Measurements from ENCODE around the gene XIRP1.
A peak's percentile ranks its signal among the peaks of the same experiment; 100 is the strongest.

Gene XIRP1

DNA sequence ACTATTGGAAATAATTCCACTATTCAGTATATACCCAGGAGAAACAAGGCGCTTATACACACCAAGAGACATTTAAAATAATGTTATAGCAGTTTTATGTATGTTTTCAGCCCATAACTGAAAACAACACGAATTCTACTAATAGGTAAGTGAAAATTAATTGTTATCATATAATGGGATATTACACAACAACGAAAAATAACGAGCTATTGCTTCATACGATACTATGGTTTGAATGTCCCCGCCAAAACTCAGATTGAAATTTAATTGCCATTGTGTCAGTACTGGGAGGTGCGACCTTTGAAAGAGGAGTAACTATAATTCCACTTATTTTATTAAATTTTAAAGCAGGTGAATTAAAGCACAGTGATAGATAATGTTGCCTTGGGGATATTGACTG lies 35.0 kb downstream of the XIRP1 start:
- no peak for DNase-seq

DNA sequence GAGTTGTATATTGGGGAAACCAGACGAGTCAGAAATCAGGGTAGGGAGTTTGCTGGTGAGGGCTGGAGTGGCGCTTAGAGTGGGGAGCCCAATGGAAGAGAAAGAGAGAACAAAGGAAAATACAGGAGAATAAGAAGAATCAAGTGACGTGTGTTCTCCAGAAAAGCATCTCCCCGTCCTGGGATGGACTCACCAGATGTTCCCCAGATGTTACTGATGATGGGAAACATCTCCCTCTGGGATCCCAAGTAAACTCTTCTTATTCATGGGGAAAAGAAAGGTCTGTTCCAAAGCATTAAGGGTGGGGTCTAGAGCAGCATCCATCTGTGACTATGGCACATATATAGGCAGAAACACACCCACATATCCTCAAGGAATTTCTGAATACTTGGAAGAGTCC lies 36.0 kb downstream of the XIRP1 start:
- no peak for DNase-seq

DNA sequence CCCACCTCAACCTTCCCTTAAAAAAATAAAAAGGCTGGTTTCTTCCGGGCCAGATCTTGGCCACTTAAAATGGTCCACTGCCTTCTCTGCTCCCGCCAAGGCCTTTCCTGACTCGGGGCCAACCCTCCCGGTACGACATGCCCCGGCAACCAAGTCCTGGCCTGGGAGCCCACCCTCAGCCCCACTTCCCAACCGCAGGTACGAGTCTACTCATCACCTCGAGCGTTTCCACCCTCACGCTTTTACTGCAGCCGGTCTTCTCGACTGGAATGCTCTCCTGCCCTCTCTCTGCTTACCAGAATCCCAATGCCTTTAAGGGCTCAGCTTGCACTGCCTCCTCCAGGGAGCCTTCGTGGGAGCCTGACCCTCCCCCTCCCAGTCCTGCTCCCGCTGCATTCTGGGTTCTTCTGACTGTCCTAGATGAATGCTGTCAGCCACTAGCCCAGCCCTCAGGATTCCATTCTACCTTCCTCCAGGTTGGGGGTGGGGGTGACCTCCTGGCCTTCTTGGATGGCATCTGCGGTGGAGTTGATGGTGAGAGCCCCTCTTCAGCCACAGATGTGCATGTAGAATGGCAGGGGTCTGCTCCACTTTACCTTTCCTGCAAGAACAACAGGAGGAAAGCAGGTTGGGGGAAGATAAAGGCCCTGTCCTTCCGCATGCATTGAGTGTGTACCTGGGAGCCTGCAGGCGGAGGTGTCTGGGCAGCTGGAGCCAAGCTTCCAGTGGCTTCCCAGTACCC lies 37.9 kb downstream of the XIRP1 start:
- DNase-seq: no peak

DNA sequence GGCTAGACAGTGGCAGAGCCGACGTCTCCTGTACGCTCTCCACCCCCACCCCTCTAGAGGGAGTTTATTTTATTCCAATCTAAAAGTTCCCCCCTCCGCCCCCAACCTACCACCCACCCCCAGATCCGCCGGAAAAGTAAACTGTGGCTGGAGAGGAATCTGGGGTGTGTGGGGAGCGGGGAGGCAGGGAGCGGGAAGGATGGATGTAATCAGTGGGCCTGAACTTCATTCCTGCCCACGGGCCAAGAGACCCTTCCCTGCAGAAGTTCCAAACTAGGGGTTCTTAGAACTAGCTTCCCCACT lies 38.5 kb downstream of the XIRP1 start:
- no peak for DNase-seq

DNA sequence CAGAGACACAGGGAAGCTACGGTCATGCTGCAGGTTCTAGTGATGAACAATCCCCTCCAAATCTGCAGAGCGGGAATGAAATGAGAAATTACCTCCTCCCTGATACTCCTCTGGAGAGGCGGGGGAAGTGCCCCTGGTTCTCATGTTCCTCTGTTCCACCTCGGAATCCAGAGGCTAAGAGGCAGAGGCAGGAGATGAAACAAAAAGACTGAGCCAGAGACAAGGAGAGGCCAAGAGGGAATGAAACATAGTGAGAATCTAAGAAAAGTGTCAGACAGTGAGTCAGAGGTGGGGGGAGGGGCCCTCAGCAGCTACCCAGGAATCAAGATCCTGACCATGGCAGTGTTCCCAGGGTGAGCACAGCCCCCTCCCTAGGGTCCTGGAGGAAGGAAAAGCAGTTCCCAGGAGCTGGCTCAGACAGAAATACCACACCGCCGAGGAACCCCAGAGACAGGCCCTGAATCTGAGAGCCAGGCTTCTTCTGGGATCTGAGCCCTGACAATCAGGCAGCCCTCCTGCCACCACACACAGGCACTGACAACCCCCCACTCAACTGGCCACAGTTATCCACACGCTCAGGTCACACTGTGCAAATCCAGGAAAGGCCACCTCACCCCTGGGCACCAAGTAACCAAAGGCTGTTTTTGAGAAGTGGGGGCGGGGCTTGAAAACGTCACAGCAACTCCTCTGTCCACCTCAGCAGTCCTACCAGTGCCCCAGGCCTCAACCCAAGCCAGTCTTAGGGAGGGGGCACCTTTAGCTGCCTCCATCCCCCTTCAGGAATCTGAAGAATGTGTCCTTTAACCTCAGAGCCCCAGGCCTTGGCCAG lies 41.4 kb downstream of the XIRP1 start:
- DNase-seq: no peak

DNA sequence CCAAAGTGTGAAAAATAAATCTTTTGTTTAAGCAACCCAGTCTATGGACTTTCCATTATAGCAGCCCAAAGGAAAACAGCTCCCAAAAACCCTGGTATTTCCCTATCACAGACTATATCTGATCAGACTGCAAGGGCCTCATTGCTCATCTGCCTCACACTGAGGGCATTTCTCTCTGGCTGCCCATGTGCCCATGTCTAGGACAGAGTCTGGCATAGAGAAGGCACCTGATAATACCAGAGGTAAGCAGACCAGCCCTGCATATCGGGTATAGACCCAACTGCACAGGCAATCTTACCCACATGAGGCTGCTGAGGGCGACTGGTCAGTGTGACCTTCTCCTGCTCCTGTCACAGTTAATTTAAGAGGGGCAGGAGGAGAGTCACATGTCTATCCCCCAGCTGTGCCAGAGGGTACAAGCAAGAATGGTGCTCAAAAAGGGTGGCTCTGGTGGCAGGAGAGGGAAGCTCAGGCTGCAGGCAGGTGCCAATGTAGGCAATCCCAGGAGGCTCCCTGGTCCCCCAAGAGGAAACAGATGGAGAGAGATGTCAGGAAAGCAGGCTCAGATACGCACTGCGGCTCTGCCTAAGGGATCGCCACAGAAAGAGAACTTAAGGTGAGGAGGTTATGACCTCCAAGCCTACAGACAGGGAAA lies 42.1 kb downstream of the XIRP1 start:
- DNase-seq: no peak

DNA sequence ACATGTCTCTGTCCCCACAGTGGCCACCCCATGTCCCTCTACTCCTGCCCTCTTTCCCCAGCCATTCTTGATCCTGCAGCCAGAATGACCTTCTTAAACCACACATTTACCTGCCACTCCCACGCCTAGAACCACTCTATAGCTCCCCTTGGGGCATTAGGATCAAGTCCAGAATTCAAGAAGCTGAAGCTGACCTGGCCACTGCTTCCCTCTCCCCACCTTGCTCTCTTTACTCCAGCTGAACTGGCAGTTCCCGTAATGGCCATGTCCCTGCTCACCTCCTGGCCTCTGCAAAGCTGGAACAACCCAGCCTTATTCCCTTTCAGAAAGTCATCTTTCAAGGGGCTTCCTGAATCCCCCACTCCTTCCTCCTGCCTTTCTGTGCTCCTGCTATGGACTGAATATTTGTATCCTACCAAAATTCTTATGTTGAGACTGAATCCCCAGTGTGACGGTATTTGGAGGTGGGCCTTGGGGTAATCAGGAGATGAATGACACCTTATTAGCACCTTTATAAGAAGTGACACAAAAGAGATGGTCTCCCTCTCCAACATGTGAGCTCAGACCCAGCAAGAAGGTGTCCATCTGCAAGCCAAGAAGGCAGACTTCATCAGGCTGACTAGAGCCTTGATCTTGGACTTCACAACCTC lies 42.8 kb downstream of the XIRP1 start:
- no peak for DNase-seq

DNA sequence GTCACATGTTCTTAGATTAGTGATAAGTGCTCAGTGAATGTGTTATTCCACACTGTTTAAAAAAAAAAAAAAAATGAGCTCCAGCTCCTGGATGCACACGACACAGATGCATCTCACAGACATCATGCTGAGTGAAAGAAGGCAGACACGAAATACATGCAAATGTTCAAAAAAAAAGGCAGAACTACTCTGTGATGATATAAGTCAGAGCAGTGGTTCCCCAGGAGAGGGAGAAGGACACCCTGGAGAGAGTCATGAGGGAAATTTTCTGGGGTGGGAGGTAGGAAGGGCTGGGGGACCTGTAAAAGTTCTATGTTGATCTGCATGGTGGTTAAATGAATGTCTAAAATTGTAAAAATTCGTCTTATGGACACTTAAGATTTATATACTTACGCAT lies 43.3 kb downstream of the XIRP1 start:
- no peak for DNase-seq

DNA sequence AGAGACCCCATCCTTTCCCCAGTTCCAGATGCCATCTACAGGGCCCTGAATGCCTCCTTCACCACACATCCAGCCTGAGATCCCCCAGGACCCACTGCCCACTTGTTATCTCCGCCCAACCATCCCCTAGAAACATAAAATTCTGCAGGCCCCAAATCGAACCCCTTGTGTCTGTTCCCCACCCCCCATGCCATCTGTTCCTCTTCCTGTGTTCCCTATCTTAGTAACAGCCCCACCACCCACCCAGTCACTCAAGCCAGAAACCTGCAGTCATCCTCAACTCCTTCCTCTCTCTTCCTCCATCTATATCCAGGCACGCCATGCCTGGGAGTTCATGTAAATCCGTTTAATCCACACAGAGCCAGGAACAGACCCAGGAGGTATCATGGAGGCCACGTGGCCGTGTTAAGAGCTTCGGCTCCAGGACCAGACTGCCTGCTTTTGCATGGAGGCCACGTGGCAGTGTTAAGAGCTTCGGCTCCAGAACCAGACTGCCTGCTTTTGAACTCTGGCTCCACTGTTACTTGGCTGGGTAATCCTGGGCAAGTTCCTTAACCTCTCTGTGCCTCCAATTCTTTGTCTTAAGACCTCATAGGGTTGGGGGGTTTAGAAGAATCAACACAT lies 43.8 kb downstream of the XIRP1 start:
- no peak for DNase-seq

DNA sequence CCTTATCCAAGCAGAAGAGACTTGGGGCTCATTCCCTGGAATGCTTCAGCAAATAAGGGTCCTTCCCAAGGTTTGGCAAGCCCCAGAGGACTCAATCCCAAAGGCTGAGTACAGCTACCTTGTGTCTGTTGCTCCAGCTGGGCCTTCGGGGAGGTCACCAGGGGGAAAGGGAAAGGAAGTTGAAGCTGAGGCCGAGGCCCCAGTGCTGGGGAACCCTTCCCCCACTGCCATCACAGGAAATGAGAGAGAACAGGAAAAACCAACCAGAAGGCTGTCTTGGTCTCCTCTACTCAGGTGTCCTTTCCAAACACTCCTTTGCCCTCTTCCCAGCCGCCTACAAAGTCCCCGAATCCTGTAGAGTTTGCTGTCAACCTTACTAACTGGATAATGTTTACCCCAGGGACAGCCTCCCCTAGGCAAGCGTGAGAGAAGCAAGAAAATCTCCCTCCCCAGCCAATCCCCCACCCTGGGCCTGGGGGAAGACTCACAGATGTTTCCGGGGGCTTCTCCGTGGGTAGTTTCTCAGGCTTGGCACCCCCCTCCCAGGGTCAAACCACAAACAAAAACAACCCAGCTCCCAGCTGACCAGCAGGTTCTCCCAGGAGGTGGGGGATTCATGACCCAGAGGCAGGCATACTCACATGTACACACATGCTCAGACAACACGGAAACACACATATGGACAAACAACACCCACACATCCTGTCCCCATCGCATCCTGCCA lies 44.5 kb downstream of the XIRP1 start:
- DNase-seq: no peak

DNA sequence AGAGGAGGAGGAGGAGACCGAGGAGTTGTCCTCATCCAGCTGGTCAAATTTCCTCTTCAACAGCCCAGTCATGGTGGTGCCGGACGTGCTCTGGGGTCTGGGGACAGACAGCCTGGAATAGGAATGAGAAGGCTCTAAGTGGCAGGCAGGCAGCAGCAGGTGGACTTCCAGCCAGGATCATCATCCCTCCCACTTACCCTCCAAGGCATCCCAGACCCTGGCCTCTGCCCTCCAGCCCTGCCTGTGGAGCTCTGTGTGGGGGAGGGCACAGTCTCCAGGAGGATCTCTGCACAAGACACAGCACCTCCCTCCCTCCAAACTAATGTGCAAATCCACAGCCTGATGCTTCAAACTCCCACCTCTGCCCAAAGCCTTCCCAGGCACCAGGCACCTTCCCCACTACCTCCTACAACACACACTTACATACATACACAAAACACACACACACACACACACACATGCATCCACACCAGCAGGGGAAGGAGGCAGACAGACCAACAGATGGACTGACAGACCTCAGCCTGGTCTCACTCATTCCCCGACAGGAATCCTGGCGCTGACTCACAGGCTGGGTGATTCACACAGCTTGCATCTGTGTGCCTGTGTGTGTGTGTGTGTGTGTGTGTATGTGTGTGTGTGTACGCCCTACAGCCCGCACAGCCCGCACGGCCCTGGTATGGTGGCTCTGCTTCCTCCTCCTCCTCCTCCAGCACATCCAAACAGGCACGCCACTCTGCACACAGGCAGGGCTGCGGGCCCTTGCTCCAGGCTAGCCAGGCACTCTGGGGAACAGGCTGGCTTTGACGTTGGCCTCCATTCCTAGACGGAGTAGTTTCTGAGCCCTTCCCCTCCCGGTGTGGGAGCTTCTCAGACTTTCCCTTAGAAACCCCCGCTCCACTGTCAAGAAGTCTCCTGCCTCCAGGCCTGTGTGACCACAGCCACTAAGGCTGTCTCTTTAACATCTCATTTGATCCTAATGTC lies 45.5 kb downstream of the XIRP1 start:
- no peak for DNase-seq

DNA sequence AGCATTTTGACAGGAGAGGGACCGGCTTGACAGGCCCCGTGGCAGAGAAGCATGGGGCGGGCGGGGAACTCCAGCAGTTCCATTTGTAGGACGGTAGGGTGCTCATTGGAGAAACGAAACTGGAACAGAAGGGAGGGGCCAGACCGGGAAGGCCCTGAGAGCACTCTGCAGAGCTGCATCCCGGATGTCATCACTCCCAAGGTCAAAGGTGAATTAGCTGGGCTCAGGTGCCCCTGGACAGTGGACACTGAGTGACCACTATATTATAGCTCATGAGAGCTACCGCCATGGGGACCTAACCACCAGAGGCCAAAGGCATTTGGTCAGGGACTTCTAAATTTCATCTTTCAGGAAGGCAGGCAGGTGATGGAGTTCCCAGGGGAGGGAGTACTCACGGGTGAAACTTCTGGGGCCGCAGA lies 46.3 kb downstream of the XIRP1 start:
- no peak for DNase-seq

DNA sequence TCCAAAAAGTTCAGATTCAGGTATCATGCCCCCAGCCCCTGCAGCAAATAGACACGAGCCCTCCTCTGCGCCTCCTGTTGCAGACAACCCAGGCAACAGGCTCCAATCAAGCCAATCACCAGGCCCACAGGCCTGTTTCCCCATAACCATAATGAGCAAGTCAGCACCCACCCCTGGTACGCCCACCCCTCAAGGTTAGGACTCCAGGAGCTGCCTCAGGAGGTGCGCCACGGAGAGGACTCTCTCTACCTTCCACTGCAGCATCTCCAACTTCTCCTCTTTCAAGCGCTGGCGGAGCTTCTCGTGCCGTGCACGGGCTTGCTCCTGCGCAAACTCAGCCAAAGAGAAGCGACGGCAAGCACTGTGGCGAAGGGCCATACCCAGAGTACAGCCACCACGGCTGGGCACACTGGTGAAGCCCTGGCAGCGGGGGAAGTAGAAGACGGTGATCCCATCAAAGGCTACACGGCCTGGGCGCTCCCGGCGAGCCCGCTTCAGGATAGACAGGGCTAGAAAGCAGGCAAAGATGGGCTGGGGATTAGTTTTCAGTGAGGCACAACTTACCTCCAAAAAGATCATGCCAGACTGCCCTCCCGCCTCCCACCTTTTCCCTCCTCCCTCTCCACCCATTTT lies 47.5 kb downstream of the XIRP1 start:
- no peak for DNase-seq

DNA sequence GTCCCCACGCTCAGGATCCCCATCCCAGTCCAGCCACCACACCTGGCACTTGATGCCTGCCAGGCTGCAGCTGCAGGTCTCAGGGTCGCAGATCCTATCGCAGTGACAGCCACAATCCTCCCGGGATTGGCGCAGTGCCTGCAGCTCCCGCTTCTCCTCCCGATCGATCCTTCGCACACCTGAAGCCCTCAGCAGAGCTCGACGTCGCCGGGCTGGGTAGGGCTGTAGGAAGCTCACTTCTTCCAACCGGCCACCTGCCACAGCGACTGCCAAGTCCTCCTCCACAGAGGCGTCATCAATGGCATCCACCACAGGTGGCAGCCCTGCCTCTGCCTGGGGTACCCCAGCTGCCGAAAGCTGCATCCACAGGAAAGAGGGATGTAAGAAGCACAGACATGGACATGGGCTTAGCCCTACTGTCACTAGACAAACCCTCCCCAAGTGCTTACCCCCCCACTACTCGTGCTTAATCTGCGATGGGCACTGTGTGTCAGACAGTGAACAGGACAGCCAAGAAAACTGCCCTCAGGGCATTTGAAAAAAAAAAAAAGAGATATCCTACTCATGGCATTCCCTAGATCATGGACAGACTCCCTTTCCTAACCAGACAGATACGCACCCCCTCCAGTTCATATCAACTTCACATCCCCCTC lies 48.2 kb downstream of the XIRP1 start:
- no peak for DNase-seq

DNA sequence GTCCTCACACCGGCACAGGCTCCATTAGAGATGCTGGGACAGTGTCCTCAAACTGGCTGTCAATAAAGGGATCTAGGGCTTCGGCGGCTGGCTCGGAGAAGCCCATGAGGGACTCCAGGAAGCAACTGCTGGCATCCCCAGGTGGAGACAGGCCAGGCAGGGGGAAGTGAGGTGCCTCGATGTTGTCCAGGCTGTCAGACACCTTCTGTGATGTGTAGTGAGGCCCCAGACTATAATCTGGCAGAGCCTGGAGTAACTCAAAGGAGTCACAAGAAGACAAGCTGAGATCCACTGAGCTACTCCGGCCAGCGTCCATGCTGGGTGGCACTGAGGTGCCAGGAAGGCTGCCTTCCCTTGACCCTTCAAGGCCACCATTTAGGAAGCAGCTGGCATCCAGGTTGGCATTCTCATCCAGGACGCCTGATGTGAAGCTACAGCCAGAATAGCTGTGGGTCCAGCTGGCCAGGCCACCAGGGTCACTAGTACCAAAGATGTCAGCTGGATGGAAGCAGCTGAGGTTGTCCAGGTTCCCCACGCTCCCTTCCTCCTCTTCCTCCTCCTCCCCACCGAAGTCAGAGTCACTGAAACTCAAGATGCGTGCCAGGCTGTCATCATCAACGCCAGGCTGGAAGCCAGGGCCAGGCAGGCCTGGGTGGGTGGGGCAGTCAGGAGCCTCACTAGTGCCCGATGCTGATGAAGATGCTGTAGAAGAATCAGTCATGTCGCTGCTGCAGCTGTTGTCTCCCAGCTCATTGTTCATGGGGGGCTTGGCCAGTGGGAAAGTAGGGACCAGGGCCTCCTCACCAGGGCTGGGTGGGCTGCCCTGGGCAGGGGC lies 49.1 kb downstream of the XIRP1 start:
- DNase-seq: no peak

DNA sequence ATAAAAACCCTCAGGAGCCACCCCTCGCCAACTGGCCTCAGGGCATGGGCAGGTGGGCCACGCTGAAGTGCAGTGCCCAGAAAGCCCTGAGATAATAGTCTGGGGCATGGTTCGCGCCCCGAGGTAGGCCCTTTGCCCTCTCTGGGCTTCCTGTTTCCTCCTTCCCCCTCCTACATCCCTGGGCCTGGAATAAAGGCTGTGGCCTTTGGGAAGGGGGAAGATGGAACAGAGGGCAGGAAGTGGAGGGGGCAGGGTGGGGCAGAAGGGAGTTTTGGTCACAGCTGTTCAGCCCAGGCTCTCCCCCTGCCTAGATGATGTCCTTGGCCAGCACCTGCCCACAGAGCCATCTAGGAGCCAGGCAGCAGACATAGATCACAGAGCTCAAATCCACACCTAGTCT lies 50.3 kb downstream of the XIRP1 start:
- DNase-seq: peak; percentile 41

DNA sequence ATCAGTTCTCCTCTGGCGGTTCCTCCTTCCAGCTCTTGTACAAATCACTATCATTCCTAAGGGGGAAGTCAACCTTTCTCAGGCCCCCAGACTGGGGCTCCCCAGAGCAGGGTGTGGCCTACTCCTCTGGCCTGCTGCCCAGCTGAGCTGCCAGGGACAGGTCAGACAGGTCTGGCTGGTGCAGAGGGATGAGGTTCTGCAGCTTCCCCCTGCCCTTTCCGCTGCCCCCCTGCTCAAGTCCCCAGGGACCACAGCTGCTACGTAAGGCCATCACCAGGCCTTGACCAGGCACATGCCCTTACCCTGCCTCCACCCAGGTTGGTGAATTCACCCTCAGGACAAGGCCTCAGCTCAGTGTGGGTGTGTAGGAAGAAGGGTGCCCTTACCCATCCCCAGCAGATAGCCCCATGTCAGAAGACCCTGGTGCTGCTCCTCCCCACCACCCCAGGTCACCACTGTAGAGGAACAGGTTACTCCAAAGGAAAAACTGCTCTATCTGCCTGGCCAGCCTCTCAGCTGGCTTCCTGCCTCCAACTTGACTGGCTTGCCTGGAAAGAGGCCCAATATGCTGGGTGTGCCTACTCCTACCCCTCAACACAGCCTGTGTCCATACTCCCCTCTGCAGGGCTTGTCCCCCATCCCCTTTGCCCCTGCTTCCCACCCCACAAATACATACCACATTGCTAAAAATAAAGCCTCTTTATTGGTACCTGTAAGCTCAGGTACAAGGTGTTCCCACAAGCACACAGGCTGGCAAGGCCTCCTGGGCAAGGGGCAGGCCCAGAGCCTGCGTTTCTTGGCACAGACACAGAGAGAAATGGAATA lies 51.0 kb downstream of the XIRP1 start:
- peak; percentile 29 for DNase-seq

DNA sequence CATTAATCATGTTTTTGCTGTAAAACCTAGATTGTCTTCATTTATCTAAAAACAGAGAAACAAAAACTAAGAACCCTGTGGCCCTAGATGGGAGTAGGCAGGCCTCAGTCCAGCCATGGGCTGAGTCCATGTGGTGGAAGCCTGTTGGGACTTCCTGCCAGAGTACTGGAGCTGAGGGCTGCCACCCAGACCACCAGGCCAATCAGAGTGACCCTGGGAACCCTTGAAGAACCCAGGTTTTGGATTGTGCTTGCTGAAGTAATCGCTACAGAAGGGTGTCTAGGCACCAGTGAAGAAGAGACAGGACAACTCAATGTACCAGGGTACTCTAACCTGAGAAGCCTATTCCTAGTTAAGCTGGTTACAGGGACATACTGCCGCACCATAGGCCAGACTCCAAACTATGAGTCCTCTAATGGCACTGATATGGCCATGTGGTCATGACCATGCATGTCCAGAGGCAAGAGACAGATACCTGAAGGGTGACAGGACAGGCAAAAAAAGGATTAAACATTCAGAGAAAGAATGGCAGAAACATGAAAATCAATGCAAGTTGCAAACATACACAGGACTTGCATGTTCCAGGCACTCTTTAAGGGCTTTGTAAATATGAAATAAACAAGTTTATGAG lies 51.9 kb downstream of the XIRP1 start:
- DNase-seq: no peak

Data from DMS153 (cell line).